Astrocyte (in vitro differentiated cells and primary cell): Measurements from ENCODE around the gene PDAP1. TPM values are rescaled to one million over a fixed set of nuclear protein-coding genes. Genes with fewer than 3 reads are reported as not detected.
"Not testable (repeated sequence)": the region's sequence is repeated elsewhere in the genome, so short reads cannot be mapped to it uniquely, and the experiment has no call there.

ENCODE experiments used
- DNase-seq: peaks from one replicate; pipeline ENCODE4 v3.0.0-alpha.2; 2010; ENCODE audit warnings: low read depth
- FAIRE-seq: peaks from 2 replicates; lab custom pipeline; 2011; peaks lifted over from hg19 to GRCh38; lab: Jason Lieb, UNC
- H2AFZ ChIP-seq: 2 replicates; pipeline ENCODE4 v1.6.0; 2012; ENCODE audit warnings: low read depth, low read length, inconsistent platforms
- H3K27ac ChIP-seq: 2 replicates; pipeline ENCODE4 v1.5.1; 2011; ENCODE audit warnings: low read depth, low read length, inconsistent platforms
- H3K27me3 ChIP-seq: 2 replicates; pipeline ENCODE4 v1.6.0; 2011; ENCODE audit warnings: low read length, inconsistent platforms; ENCODE audit not compliant: insufficient read depth
- H3K36me3 ChIP-seq: 2 replicates; pipeline ENCODE4 v1.5.1; 2011; ENCODE audit warnings: low read length, inconsistent platforms; ENCODE audit not compliant: insufficient read depth
- H3K4me1 ChIP-seq: 2 replicates; pipeline ENCODE4 v1.5.1; 2011; ENCODE audit warnings: low read length, inconsistent platforms; ENCODE audit not compliant: insufficient read depth
- H3K4me2 ChIP-seq: 2 replicates; pipeline ENCODE4 v1.6.0; 2012; ENCODE audit warnings: low read length, inconsistent platforms
- H3K4me3 ChIP-seq: 2 replicates; pipeline ENCODE4 v1.5.1; 2011; ENCODE audit warnings: low read depth, mild to moderate bottlenecking, low read length, inconsistent platforms; ENCODE audit not compliant: insufficient read depth
- H3K79me2 ChIP-seq: 2 replicates; pipeline ENCODE4 v1.6.0; 2012; ENCODE audit warnings: mild to moderate bottlenecking, low read length, inconsistent platforms; ENCODE audit not compliant: insufficient read depth
- H3K9ac ChIP-seq: 2 replicates; pipeline ENCODE4 v1.6.0; 2012; ENCODE audit warnings: mild to moderate bottlenecking, low read length, inconsistent platforms
- H3K9me3 ChIP-seq: 2 replicates; pipeline ENCODE4 v1.5.1; 2012; ENCODE audit warnings: low read depth, mild to moderate bottlenecking, low read length, inconsistent platforms; ENCODE audit not compliant: insufficient read depth
- H4K20me1 ChIP-seq: 2 replicates; pipeline ENCODE4 v1.6.0; 2012; ENCODE audit warnings: low read length, inconsistent platforms; ENCODE audit not compliant: insufficient read depth
- H3K27ac Mint-ChIP-seq: one replicate; pipeline ENCODE4 v1.8.0; 2021; ENCODE audit warnings: mild to moderate bottlenecking, mixed read lengths; ENCODE audit not compliant: unreplicated experiment
- H3K27me3 Mint-ChIP-seq: one replicate; pipeline ENCODE4 v1.8.0; 2021; ENCODE audit warnings: low read depth, mixed read lengths; ENCODE audit not compliant: unreplicated experiment
- H3K36me3 Mint-ChIP-seq: one replicate; pipeline ENCODE4 v1.8.0; 2021; ENCODE audit warnings: low read depth, mixed read lengths; ENCODE audit not compliant: unreplicated experiment
- H3K4me1 Mint-ChIP-seq: one replicate; pipeline ENCODE4 v1.8.0; 2021; ENCODE audit warnings: low read depth, mixed read lengths; ENCODE audit not compliant: unreplicated experiment
- H3K4me3 Mint-ChIP-seq: one replicate; pipeline ENCODE4 v1.8.0; 2021; ENCODE audit warnings: mild to moderate bottlenecking, moderate library complexity, mixed read lengths; ENCODE audit not compliant: unreplicated experiment
- H3K9me3 Mint-ChIP-seq: one replicate; pipeline ENCODE4 v1.8.0; 2021; ENCODE audit warnings: mild to moderate bottlenecking, mixed read lengths; ENCODE audit not compliant: unreplicated experiment
- EZH2 ChIP-seq: IDR thresholded peaks from 2 replicates; pipeline ENCODE4 v1.6.1; 2012; ENCODE audit warnings: mild to moderate bottlenecking, low read length, inconsistent platforms; ENCODE audit not compliant: insufficient read depth
- total RNA-seq: library from RNA; stranded (reverse); gene quantifications from 2 replicates; pipeline ENCODE4 v1.2.1, GENCODE V29; 2021
- TF ChIP-seq, protein P1 (sequence below): IDR thresholded peaks from 2 replicates; pipeline ENCODE4 v1.5.1; 2011; ENCODE audit warnings: low read depth, mild to moderate bottlenecking, inconsistent platforms, low read length, moderate library complexity; ENCODE audit not compliant: insufficient read depth

The PDAP1 gene
- total RNA-seq, 1 donor from 2014 or later: 106 TPM

DNA sequence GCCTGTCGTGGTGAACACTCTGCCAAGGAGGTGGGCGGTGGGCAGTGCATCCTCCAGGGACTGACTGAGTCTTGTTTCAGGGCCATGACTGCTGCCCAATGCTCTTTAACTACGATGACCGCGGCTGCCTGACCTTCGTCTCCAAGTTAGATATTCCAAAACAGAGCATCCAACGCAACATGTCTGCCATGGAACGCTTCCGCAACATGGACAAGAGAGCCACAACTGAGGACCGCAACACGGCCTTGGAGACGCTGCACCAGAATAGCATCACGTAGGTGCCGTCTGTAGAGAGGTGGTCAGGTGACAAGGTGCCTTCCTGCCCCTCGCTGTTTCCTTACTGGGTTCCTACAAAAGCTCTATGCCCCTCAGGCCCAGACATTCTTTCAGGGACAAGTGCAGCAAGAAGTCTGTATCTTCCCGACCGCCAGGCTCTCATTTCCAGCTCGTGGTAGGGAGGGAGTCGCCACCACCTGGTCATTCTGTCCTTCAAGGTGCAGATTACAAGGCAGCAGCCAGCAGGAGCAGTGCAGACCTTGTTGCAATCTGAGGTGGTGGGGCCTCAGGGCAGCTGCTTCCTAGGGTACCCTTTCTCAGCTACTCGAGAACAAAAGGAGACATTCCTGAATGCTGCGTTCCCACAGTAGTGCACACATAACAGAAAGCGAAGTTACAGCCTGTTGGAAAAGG is 48.8 kb downstream of the PDAP1 start:
- TF ChIP-seq, protein P1, sequence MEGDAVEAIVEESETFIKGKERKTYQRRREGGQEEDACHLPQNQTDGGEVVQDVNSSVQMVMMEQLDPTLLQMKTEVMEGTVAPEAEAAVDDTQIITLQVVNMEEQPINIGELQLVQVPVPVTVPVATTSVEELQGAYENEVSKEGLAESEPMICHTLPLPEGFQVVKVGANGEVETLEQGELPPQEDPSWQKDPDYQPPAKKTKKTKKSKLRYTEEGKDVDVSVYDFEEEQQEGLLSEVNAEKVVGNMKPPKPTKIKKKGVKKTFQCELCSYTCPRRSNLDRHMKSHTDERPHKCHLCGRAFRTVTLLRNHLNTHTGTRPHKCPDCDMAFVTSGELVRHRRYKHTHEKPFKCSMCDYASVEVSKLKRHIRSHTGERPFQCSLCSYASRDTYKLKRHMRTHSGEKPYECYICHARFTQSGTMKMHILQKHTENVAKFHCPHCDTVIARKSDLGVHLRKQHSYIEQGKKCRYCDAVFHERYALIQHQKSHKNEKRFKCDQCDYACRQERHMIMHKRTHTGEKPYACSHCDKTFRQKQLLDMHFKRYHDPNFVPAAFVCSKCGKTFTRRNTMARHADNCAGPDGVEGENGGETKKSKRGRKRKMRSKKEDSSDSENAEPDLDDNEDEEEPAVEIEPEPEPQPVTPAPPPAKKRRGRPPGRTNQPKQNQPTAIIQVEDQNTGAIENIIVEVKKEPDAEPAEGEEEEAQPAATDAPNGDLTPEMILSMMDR: no peak
- no peak for TF ChIP-seq EZH2
- H3K27me3 Mint-ChIP-seq: no peaks in the 10 kb centered on the region
- H2AFZ ChIP-seq: no peak overlapping the region
- no peaks in the 10 kb centered on the region for H3K27me3 ChIP-seq
- H3K9me3 Mint-ChIP-seq: no peaks in the 10 kb centered on the region
- peaks cover 5% of the 10 kb centered on the region for H3K79me2 ChIP-seq
- H3K4me3 ChIP-seq: no peak overlapping the region
- peaks cover 27% of the 10 kb centered on the region for H4K20me1 ChIP-seq
- H3K4me1 ChIP-seq: peaks cover 13% of the 10 kb centered on the region
- DNase-seq: no peak
- H3K9me3 ChIP-seq: no peaks in the 10 kb centered on the region
- no peak overlapping the region for H3K27ac Mint-ChIP-seq
- peaks cover 8% of the 10 kb centered on the region for H3K4me1 Mint-ChIP-seq
- peaks cover 41% of the 10 kb centered on the region for H3K36me3 ChIP-seq
- peaks cover 12% of the 10 kb centered on the region for H3K36me3 Mint-ChIP-seq
- no peak overlapping the region for H3K9ac ChIP-seq
- FAIRE-seq: no peak
- no peak overlapping the region for H3K27ac ChIP-seq
- H3K4me3 Mint-ChIP-seq: no peak overlapping the region
- no peak overlapping the region for H3K4me2 ChIP-seq

DNA sequence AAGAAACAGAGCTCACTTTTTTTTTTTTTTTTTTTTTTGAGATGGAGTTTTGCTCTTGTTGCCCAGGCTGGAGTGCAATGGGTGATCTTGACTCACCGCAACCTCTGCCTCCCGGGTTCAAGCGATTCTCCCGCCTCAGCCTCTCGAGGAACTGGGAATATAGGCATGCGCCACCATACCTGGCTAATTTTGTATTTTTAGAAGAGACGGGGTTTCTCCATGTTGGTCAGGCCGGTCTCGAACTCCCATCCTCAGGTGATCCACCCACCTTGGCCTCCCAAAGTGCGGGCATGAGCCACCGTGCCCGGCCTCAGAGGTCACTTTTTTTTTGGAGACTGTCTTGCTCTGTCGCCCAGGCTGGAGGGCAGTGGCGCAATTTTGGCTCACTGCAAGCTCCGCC is 49.9 kb downstream of the PDAP1 start:
- peaks cover 14% of the 10 kb centered on the region for H3K36me3 Mint-ChIP-seq
- peaks cover 24% of the 10 kb centered on the region for H4K20me1 ChIP-seq
- H3K9me3 Mint-ChIP-seq, H3K27me3 ChIP-seq, H3K9me3 ChIP-seq, H3K4me3 ChIP-seq, H3K27ac ChIP-seq, H3K9ac ChIP-seq, H3K27me3 Mint-ChIP-seq, H3K27ac Mint-ChIP-seq, H3K79me2 ChIP-seq, H3K4me3 Mint-ChIP-seq, H3K4me2 ChIP-seq, H3K4me1 Mint-ChIP-seq, FAIRE-seq, H2AFZ ChIP-seq, DNase-seq: not testable (repeated sequence)
- peaks cover 38% of the 10 kb centered on the region for H3K36me3 ChIP-seq
- peaks cover 11% of the 10 kb centered on the region for H3K4me1 ChIP-seq

DNA sequence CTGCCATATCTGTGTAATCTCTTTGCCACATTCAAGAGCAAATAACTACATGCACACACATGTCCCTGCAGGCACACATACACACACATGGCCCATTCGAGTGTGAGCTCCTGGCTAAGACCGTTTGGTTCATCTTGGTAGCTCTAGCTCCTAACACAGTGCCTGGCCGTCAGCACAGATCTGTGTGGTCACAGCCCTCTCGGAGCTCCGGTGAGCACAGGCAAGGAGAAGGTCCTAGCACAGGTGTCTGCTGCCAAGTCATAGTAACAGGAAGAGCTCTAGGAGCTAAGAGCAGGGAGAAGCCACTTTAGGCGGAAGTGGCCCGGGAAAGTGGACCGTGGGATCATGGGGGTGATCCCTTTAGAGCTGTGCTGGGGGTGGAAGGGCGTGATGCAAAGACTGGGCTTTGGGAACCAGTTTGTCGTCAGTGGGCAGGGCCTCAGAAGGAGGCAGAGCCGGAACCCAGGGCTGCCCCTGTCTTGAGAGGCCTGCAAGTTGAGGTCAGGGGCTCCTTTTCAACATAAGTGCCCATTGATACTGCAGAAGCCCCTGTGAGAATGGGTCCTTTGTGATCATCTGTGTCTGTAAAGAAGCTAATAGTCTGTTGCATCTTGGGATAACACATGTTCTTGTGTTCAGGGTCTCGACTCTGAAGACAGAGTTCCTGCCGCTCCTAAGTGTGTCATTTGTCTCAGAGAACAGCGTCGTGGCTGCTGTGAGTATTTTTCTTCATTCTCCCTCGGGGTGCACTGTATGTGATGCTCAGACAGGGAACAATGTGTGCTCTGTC is 50.5 kb downstream of the PDAP1 start:
- no peak overlapping the region for H3K27ac ChIP-seq

More for the DNA sequence above, 50.5 kb downstream of the PDAP1 start:
- Mint-ChIP-seq H3K4me3 (no peak overlapping the region), H3K27ac (no peak overlapping the region), H3K4me1 (peaks cover 5% of the 10 kb centered on the region), H3K36me3 (peaks cover 14% of the 10 kb centered on the region), H3K9me3 (no peaks in the 10 kb centered on the region), H3K27me3 (no peaks in the 10 kb centered on the region)
- Histone ChIP-seq H3K27me3 (no peaks in the 10 kb centered on the region), H3K79me2 (peaks cover 5% of the 10 kb centered on the region), H3K4me1 (peaks cover 5% of the 10 kb centered on the region), H3K4me3 (no peak overlapping the region), H2AFZ (no peak overlapping the region), H3K9me3 (no peaks in the 10 kb centered on the region), H3K9ac (no peak overlapping the region), H4K20me1 (peaks cover 18% of the 10 kb centered on the region), H3K36me3 (peaks cover 35% of the 10 kb centered on the region), H3K4me2 (no peak overlapping the region)
- no peak for FAIRE-seq
- TF ChIP-seq EZH2: no peak
- TF ChIP-seq, protein P1: no peak
- no peak for DNase-seq
